Activated naive CD4-positive, alpha-beta T cell treated with anti-CD3 and anti-CD28 coated beads for 36 hours (primary cell): Measurements from ENCODE around the gene TRIM9. TPM values are rescaled to one million over a fixed set of nuclear protein-coding genes. Genes with fewer than 3 reads are reported as not detected.

Source experiments
- CTCF ChIA-PET: fragments of 350-600 bp; sonication (Branson Sonifier 250); formaldehyde crosslinking; loops from one replicate; lab custom pipeline; 2021; ENCODE audit warnings: antibody characterized with exemption; lab: Charles Lee
- DNase-seq: peaks from one replicate; pipeline ENCODE4 v3.0.0-alpha.2; 2020
- H3K27ac Mint-ChIP-seq: one replicate; pipeline ENCODE4 v1.8.0; 2021; ENCODE audit warnings: mild to moderate bottlenecking, mixed read lengths
- H3K27me3 Mint-ChIP-seq: one replicate; pipeline ENCODE4 v1.8.0; 2021; ENCODE audit warnings: low read depth, mixed read lengths
- H3K36me3 Mint-ChIP-seq: one replicate; pipeline ENCODE4 v1.8.0; 2021; ENCODE audit warnings: low read depth, mixed read lengths
- H3K4me1 Mint-ChIP-seq: one replicate; pipeline ENCODE4 v1.8.0; 2021; ENCODE audit warnings: low read depth, mixed read lengths
- H3K4me3 Mint-ChIP-seq: one replicate; pipeline ENCODE4 v1.8.0; 2021; ENCODE audit warnings: mild to moderate bottlenecking, moderate library complexity, mixed read lengths
- H3K9me3 Mint-ChIP-seq: one replicate; pipeline ENCODE4 v1.8.0; 2021; ENCODE audit warnings: mixed read lengths
- intact Hi-C: fragments of 100-400 bp; cut with micrococcal nuclease; formaldehyde crosslinking; loops from one replicate; pipeline ENCODE4 v1.15.1; 2023
- total RNA-seq, 2 experiments: library from RNA; stranded (reverse); gene quantifications; one replicate each; pipeline ENCODE4 v1.2.3, GENCODE V29; 2021

The TRIM9 gene
- total RNA-seq, 2 experiments from 2014 or later: 0.76 to 1.1 TPM

DNA sequence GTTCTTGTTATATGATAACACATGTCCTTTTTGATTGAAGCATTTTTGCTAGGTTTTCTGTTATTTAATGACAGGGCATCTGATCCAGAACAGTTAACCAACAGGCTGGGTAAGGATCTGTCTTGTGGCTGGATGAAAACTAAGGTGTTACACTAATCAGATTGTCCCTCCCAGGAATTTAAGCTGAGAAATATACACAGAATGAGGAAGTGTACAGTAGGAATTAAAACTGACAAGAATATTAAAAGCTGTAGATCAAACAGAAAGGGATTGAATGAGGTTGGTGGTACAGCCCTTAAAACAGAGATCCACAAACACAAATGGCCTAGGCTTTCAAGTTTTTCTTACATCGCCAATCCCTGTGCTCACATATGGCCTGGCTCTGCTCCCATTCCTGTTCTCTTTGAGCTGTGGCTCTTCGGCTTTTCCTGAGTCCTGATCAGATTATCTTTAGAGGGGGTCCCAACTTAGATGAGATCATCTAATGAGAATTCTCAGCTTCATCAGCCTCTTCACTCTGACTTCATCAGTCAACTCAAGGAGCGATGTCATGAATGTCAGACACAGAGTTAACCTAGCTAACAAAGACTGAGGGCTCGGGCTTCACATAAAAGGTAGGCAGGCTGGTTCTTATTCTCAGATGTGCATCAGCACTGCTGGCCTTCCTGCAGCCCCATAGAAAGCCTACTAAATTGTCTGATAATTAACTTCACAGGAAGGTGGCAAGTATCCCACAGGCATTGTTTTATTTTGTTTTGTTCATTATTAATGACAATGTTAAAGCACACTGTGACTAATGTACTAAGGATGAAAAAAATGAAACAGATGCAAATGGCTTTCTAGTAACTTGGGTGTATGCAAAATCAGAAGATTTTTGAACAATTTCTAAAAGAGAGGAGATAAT, 162.1 kb downstream of the TRIM9 start:
- H3K9me3 Mint-ChIP-seq: no peaks in the 10 kb centered on the region
- peaks cover 2% of the 10 kb centered on the region for H3K4me1 Mint-ChIP-seq
- no peak overlapping the region for H3K27ac Mint-ChIP-seq
- no peak overlapping the region for H3K4me3 Mint-ChIP-seq
- DNase-seq: no peak
- H3K36me3 Mint-ChIP-seq: no peaks in the 10 kb centered on the region
- CTCF ChIA-PET: no interaction called here
- H3K27me3 Mint-ChIP-seq: peaks cover 6% of the 10 kb centered on the region
- intact Hi-C loops: no loop called here

DNA sequence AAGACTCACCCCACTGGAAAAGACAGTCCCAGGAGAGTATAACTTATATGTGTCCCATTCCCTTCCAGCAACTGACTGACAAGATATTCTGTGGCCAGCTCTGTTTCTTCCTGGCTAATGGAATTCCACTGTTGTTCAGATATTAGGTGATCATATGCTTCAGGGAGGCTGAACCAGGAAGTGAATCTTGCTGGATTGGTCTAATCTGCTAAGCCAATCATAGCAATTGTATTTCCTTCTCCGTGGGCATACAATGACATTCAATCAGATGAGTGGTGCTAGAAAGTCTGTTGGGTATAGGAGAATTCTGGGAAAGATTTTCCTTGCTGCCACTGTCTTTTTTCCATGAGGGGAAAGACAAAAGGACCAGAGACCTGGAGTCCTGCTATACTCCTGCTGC, 162.7 kb downstream of the TRIM9 start:
- CTCF ChIA-PET: no interaction called here
- Mint-ChIP-seq H3K4me1 (peaks cover 2% of the 10 kb centered on the region), H3K9me3 (no peaks in the 10 kb centered on the region), H3K27me3 (peaks cover 3% of the 10 kb centered on the region), H3K27ac (no peak overlapping the region), H3K36me3 (no peaks in the 10 kb centered on the region), H3K4me3 (no peak overlapping the region)
- intact Hi-C loops: no loop called here
- no peak for DNase-seq

DNA sequence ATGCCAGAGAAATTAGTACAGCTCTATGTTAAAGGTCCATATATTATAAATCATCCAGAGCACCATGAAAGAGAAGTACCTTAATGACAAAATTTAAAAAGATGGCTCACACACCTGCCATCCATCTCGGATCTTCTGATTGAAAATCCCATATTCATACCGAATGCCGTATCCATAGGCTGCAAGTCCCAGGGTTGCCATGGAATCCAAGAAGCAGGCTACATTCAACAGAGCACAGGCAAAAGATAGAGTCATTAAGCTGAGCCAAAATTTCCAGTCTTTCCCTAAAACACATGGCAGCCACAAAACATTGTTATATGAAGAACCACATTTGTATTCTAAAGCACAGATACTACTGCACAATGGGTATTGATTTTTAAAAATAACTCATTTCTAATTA, 163.3 kb downstream of the TRIM9 start:
- Mint-ChIP-seq H3K27ac (no peak overlapping the region), H3K36me3 (no peaks in the 10 kb centered on the region), H3K9me3 (no peaks in the 10 kb centered on the region), H3K27me3 (peaks cover 3% of the 10 kb centered on the region), H3K4me3 (no peak overlapping the region), H3K4me1 (no peaks in the 10 kb centered on the region)
- CTCF ChIA-PET: no interaction called here
- DNase-seq: no peak
- intact Hi-C loops: no loop called here

- Mint-ChIP-seq H3K4me1 (no peaks in the 10 kb centered on the region), H3K4me3 (no peak overlapping the region), H3K27me3 (peaks cover 3% of the 10 kb centered on the region), H3K27ac (no peak overlapping the region), H3K9me3 (no peaks in the 10 kb centered on the region), H3K36me3 (no peaks in the 10 kb centered on the region)
- CTCF ChIA-PET: no interaction called here
- DNase-seq: no peak
- intact Hi-C loops: no loop called here
These were observed 165.4 kb downstream of the TRIM9 start for GRCh38 chr14:50929506-50929905.

DNA sequence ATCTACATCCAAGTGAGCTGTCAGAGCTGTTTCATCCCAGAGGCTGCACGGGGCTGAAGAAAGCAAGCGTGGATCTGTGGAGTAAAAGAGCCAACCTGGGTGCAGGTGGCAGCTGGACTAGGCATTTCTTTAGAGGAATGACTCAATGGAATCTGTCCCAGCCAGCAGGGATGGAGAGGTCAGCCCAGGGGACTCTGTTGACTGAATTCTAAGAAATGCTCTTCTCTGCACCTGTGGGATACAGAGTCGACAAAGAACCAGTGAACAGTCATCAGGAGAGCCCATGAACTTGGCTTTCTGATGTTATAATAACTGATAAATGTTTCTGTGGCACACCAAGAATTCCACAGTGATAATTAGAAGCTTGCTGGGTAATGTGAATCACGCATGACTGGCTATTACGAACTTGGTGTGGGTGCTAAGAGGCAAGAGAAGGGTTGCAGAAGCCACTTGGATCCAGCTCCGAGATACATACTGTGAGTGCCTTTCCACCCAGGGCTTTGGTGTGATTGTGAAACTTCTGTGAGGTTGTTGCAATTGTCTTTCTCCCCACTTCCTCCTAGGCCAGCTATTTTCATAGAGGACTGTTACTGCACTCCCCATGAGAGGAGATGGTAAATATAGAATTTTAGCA, 166.8 kb downstream of the TRIM9 start:
- H3K36me3 Mint-ChIP-seq: no peaks in the 10 kb centered on the region
- intact Hi-C loops: no loop called here
- no peak overlapping the region for H3K4me3 Mint-ChIP-seq
- H3K27ac Mint-ChIP-seq: no peak overlapping the region
- CTCF ChIA-PET: interaction anchor here (0.6 kb wide), 1 partner anchor 163 kb away, joined by 3 read pairs; no protein-coding TSS in a partner anchor
- DNase-seq: no peak
- peaks cover 3% of the 10 kb centered on the region for H3K27me3 Mint-ChIP-seq
- H3K4me1 Mint-ChIP-seq: no peaks in the 10 kb centered on the region
- H3K9me3 Mint-ChIP-seq: no peaks in the 10 kb centered on the region

GRCh38 chr14:50926851-50927386, 168.0 kb downstream of the TRIM9 start:
- CTCF ChIA-PET: interaction anchor here (0.6 kb wide), 1 partner anchor 505 kb away, joined by 3 read pairs; no protein-coding TSS in a partner anchor
- Mint-ChIP-seq H3K4me3 (no peak overlapping the region), H3K4me1 (no peaks in the 10 kb centered on the region), H3K9me3 (no peaks in the 10 kb centered on the region), H3K27ac (no peak overlapping the region), H3K27me3 (no peaks in the 10 kb centered on the region), H3K36me3 (no peaks in the 10 kb centered on the region)
- intact Hi-C loops: no loop called here
- DNase-seq: no peak

Other genes starting within 250 kb of the TRIM9 start
- not detected for gene ABHD12B, start 223.1 kb downstream of the TRIM9 start, total RNA-seq
- gene PYGL, start 150.6 kb downstream of the TRIM9 start, total RNA-seq: under 1 TPM; 0.37 to 0.38 TPM
- 10 to 100 TPM; 59.4 to 59.6 TPM for gene TMX1, start 145.1 kb upstream of the TRIM9 start, total RNA-seq